Coronary artery (tissue), 2 donors: ENCODE measurements around the gene PREX1.
"Not testable (repeated sequence)": the region's sequence is repeated elsewhere in the genome, so short reads cannot be mapped to it uniquely, and the experiment has no call there.

Experiments
- DNase-seq: peaks from one replicate; pipeline ENCODE4 v3.0.0-alpha.2; 2017; ENCODE audit warnings: low spot score
- H3K27ac ChIP-seq, 2 donors: fragments of 200-600 bp; sonication (generic); one replicate each; pipeline ENCODE4 v1.5.1; 2016 to 2019
- H3K4me3 ChIP-seq: fragments of 200-600 bp; sonication (generic); 2 replicates; pipeline ENCODE4 v1.5.1; 2016; ENCODE audit warnings: mild to moderate bottlenecking, moderate library complexity
- TF ChIP-seq, protein P1 (sequence below): fragments of 200-600 bp; sonication (generic); IDR thresholded peaks from one replicate; pipeline ENCODE4 v1.5.1; 2019; ENCODE audit warnings: antibody characterized with exemption

Gene PREX1

DNA sequence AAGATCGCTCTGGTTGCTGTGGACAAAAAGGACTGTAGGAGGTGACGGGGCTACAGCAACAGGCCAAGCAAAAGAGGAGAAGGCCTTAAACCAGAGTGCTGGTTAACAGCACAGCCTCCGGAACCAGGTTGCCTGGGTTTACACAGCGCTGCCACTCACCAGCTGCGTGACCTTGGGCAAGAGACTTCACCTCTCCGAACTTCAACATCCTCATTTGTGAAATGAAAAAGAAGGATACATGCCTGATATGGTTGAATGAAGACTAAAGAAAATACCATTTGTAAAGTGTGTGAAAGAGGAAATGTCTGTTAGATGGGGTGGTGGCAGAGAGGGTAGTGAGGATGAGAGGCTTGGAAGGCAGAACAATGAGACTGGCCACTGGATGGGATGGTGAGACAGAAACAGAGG, 44.9 kb downstream of the PREX1 start:
- TF ChIP-seq, protein P1, sequence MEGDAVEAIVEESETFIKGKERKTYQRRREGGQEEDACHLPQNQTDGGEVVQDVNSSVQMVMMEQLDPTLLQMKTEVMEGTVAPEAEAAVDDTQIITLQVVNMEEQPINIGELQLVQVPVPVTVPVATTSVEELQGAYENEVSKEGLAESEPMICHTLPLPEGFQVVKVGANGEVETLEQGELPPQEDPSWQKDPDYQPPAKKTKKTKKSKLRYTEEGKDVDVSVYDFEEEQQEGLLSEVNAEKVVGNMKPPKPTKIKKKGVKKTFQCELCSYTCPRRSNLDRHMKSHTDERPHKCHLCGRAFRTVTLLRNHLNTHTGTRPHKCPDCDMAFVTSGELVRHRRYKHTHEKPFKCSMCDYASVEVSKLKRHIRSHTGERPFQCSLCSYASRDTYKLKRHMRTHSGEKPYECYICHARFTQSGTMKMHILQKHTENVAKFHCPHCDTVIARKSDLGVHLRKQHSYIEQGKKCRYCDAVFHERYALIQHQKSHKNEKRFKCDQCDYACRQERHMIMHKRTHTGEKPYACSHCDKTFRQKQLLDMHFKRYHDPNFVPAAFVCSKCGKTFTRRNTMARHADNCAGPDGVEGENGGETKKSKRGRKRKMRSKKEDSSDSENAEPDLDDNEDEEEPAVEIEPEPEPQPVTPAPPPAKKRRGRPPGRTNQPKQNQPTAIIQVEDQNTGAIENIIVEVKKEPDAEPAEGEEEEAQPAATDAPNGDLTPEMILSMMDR, result no peak
- Histone ChIP-seq H3K27ac (no peak overlapping the region), H3K4me3 (no peak overlapping the region)
- DNase-seq, result no peak

DNA sequence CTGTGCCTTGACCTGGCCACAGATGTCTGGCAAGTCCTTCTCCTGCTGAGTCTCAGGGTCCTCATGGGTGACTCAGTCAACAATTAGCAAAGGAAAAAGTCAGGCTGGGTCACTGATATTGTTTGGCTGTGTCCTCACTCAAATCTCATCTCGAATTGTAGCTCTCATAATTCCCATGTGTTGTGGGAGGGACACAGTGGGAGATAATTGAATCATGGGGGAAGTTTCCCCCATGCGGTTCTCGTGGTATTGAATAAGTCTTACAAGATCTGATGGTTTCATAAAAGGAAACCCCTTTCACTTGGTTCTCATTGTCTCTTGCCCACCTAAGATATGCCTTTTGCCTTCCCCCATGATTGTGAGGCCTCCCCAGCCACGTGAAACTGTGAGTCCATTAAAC, 45.7 kb downstream of the PREX1 start:
- no peak overlapping the region for H3K27ac ChIP-seq
- no peak overlapping the region for H3K4me3 ChIP-seq
- TF ChIP-seq, protein P1, result no peak
- no peak for DNase-seq

DNA sequence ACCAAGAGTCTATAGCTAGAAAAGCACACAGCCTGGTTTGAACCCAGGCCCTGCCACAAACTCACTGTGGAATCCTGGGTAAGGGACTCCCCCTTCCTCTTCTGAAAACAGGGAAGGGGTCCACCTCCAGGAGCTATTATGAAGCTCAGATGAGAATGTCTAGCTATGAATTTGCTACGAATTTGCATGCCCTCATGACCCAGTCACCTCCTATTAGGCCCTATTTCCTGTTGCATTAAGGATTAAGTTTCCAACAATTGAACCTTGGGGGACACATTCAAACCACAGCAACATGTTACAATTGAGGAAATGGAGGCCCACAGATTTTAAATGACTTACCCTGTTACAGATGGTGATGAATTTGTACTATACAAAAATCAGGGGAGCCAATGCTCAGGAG, 46.2 kb downstream of the PREX1 start:
- Histone ChIP-seq H3K4me3 (no peak overlapping the region), H3K27ac (no peak overlapping the region)
- no peak for DNase-seq
- TF ChIP-seq, protein P1, result no peak

DNA sequence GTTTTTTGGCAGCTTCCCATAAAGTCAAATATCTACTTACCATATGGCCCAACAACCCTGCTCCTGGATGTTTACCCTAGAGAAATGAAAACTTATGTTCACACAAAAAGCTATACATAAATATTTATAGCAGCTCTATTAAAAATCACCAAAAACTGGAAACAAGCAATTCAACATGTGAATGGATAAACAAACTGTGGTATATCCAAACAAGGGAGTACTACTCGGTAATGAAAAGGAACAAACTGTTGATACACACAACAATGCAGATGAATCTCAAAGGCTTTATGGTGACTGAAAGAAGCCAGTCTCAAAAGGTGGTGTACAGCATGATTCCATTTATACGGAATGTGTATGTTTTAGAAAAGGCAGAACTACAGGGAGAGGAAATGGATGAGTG, 48.4 kb downstream of the PREX1 start:
- no peak overlapping the region for H3K4me3 ChIP-seq
- TF ChIP-seq, protein P1, result no peak
- no peak for DNase-seq
- H3K27ac ChIP-seq, result no peak overlapping the region

DNA sequence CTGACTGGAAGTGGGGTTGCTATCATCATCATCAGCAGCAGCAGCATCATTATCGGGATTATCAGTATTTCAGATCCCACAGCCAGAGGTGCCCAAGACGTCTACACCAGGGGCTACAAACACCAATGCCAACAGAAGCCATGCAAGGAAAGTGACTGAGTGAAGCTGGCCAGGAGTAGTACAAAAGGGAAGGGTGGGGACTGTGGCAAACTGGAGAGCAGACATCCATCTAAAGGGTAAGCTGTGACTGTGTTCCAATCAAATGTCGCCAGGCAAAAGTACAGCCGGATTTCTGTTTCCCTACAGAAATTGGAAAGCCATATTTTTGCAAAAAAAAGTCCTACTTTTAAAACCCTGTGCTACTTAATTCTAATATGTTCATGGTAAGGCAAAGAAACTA, 50.0 kb downstream of the PREX1 start:
- Histone ChIP-seq H3K4me3 (no peak overlapping the region), H3K27ac (no peak overlapping the region)
- TF ChIP-seq, protein P1, result no peak
- no peak for DNase-seq

DNA sequence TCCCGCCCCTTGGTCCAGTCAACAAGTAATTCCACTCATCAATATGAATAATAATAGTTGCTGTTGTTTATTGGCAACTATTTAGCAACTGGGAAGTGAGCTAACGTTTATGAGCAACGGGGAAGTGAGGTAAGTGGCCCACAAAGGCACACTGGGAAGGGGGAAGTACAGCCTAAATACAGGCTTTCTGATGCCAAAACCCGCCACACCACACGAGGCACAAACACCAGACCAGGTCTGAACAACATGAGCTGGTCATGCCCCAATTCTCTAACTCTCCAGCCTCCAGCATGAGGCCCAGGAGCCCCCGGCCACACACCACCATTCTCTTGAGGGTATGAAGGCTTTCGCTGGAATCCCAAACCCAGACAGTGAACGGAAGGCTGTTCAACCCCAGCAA, 50.8 kb downstream of the PREX1 start:
- no peak for DNase-seq
- Histone ChIP-seq H3K27ac (peak overlapping the region in 1 of 2 donors; percentile 33), H3K4me3 (no peak overlapping the region)
- TF ChIP-seq, protein P1, result no peak

DNA sequence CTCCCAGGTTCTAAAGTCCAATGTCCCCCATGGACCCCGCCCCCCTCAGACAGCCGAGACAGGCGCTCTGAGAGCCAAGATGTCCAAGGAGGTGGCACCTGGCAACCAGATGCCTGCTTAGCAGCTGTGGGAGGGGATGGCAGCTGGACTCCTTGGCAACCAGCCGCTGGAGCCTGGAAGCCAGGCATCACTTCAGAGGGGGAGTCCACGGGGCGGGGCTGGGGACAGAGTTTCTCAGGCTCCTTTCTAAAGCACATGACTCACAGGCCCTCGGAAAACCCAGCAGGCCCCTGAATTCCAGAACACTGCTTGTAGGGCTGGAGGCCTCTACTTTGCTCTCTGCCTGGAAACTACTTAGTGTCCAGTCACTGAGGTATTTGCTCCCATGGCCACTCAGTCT, 51.5 kb downstream of the PREX1 start:
- Histone ChIP-seq H3K27ac (peak overlapping the region; percentile 22 to 33), H3K4me3 (no peak overlapping the region)
- no peak for DNase-seq
- TF ChIP-seq, protein P1, result no peak

DNA sequence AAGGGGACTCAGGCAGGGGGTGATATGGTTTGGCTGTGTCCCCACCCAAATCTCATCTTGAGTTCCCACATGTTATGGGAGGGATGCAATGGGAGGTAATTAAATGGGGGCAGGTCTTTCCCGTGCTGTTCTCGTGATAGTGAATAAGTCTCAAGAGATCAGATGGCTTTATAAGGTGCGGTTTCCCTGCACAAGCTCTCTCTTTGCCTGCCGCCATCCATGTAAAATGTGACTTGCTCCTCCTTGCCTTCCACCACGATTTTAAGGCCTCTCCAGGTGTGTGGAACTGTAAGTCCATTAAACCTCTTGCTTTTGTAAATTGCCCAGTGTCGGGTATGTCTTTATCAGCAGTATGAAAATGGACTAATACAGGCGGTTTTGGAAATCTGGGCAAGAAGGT, 52.3 kb downstream of the PREX1 start:
- not testable (repeated sequence) for DNase-seq, H3K4me3 ChIP-seq, H3K27ac ChIP-seq
